Breast epithelium (tissue), 4 donors: ENCODE data around the gene SEC63. TPM values are rescaled to one million over a fixed set of nuclear protein-coding genes. Genes with fewer than 3 reads are reported as not detected.

ENCODE experiments used
- DNase-seq, 2 donors: peaks; one replicate each; pipeline ENCODE4 v3.0.0-alpha.2; 2019; ENCODE audit warnings: low spot score in 2 of 2
- H3K27ac ChIP-seq, 2 donors: fragments of 200-600 bp; sonication (generic) in 1 of 2; one replicate each; pipeline ENCODE4 v1.5.1; 2016 to 2019; ENCODE audit warnings: mild to moderate bottlenecking in 1 of 2
- H3K27me3 ChIP-seq, 2 donors: fragments of 200-600 bp; sonication (generic) in 1 of 2; one replicate each; pipeline versions ENCODE4 v1.5.1 to v1.6.0; 2017 to 2019; ENCODE audit warnings: control low read depth in 1 of 2, mild to moderate bottlenecking in 1 of 2
- H3K36me3 ChIP-seq: fragments of 200-600 bp; one replicate; pipeline ENCODE4 v1.5.1; 2019
- H3K4me1 ChIP-seq, 2 donors: fragments of 200-600 bp; sonication (generic); one replicate each; pipeline ENCODE4 v1.5.1; 2016 to 2019; ENCODE audit warnings: control low read depth in 1 of 2
- H3K4me3 ChIP-seq, 3 donors: fragments of 200-600 bp; sonication (generic); 1 replicate in 2 of 3; 2 replicates in 1 of 3; pipeline ENCODE4 v1.5.1; 2016 to 2019; ENCODE audit warnings: mild to moderate bottlenecking in 3 of 3, moderate library complexity in 2 of 3
- H3K9me3 ChIP-seq, 2 donors: fragments of 200-600 bp; sonication (generic) in 1 of 2; one replicate each; pipeline ENCODE4 v1.5.1; 2016 to 2019; ENCODE audit warnings: control low read depth in 1 of 2
- CTCF ChIP-seq, 3 donors: fragments of 450-650 bp; IDR thresholded peaks; one replicate each; pipeline ENCODE4 v1.5.1; 2016 to 2017; ENCODE audit warnings: antibody characterized with exemption in 3 of 3, mild to moderate bottlenecking in 3 of 3, moderate library complexity in 3 of 3
- POLR2A ChIP-seq: fragments of 450-650 bp; IDR thresholded peaks from one replicate; pipeline ENCODE4 v1.6.1; 2016; ENCODE audit warnings: antibody characterized with exemption, mild to moderate bottlenecking, moderate library complexity
- POLR2AphosphoS5 ChIP-seq, 3 donors: sonication (generic); formaldehyde crosslinking; IDR thresholded peaks; one replicate each; pipeline ENCODE4 v1.6.1; 2017; ENCODE audit warnings: antibody characterized with exemption in 3 of 3
- intact Hi-C: fragments of 100-400 bp; cut with DNase I; formaldehyde crosslinking; loops from one replicate; pipeline ENCODE4 v1.15.1; 2023; ENCODE audit warnings: low total_unique reads
- total RNA-seq, 3 donors: library from RNA; depleted of rRNA; stranded (reverse); fragments of >200 nt; gene quantifications; one replicate each; pipeline ENCODE4 v1.1.0, GENCODE V29; 2016

The SEC63 gene
- total RNA-seq, 3 donors from 2014 or later = 48.8 to 60.0 (median 58.7) TPM

- Histone ChIP-seq H3K27ac (no peak overlapping the region), H3K27me3 (no peaks in the 10 kb centered on the region), H3K9me3 (no peaks in the 10 kb centered on the region), H3K4me1 (no peaks in the 10 kb centered on the region), H3K36me3 (no peaks in the 10 kb centered on the region), H3K4me3 (peak overlapping the region; percentile 1 to 49 (median 30))
- DNase-seq = no peak
- intact Hi-C loops = loop anchor here (5.0 kb wide), 1 partner anchor 1062 kb away; no protein-coding TSS in a partner anchor
- TF ChIP-seq POLR2A (no peak), POLR2AphosphoS5 (IDR thresholded peaks at IDR 0.05) (no peak), CTCF (IDR thresholded peaks at IDR 0.05) (no peak)
Measured at GRCh38 chr6:107820338-107821261, 137.4 kb downstream of the SEC63 start.

GRCh38 chr6:107819964-107820337 lies 138.1 kb downstream of the SEC63 start:
- no peaks in the 10 kb centered on the region for H3K9me3 ChIP-seq
- no peaks in the 10 kb centered on the region for H3K4me1 ChIP-seq
- no peaks in the 10 kb centered on the region for H3K27me3 ChIP-seq
- peak in 1 of 2 donors; percentile 48 for DNase-seq
- H3K4me3 ChIP-seq = peak overlapping the region in 2 of 3 donors; percentile 30 to 49
- TF ChIP-seq POLR2A (no peak), POLR2AphosphoS5 (IDR thresholded peaks at IDR 0.05) (no peak), CTCF (IDR thresholded peaks at IDR 0.05) (no peak)
- intact Hi-C loops = loop anchor here (5.0 kb wide), 1 partner anchor 1062 kb away; no protein-coding TSS in a partner anchor
- no peaks in the 10 kb centered on the region for H3K36me3 ChIP-seq
- no peak overlapping the region for H3K27ac ChIP-seq

DNA sequence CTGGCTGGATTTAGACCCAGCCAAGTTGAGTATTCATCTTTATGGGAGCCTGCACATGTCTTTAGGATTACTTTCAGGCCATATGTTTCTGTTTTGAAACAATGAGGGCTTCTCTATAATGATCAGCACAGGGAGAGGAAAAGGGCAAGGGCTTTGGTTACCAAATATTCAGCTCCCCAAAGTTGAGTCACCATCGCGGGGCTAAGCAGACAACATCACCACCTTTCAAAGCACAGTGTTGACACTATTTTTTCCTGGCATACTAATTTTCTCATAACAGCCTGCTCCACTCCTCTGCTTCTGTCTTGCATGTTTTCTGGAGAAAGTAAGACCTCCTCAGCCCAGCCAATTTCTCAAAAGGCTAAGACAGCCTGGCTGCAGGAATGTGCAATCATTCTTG lies 138.8 kb downstream of the SEC63 start:
- H3K4me1 ChIP-seq = no peaks in the 10 kb centered on the region
- H3K4me3 ChIP-seq = no peak overlapping the region
- H3K36me3 ChIP-seq = no peaks in the 10 kb centered on the region
- no peak for DNase-seq
- TF ChIP-seq POLR2AphosphoS5 (IDR thresholded peaks at IDR 0.05) = no peak
- no peak for TF ChIP-seq CTCF (IDR thresholded peaks at IDR 0.05)
- no peak for TF ChIP-seq POLR2A
- no peaks in the 10 kb centered on the region for H3K9me3 ChIP-seq
- intact Hi-C loops = no loop called here
- no peak overlapping the region for H3K27ac ChIP-seq
- H3K27me3 ChIP-seq = no peaks in the 10 kb centered on the region

GRCh38 chr6:107818272-107818671 lies 139.7 kb downstream of the SEC63 start:
- H3K27me3 ChIP-seq = no peaks in the 10 kb centered on the region
- H3K36me3 ChIP-seq = no peaks in the 10 kb centered on the region
- no peaks in the 10 kb centered on the region for H3K4me1 ChIP-seq
- H3K9me3 ChIP-seq = no peaks in the 10 kb centered on the region
- intact Hi-C loops = no loop called here
- no peak for DNase-seq
- no peak overlapping the region for H3K4me3 ChIP-seq
- TF ChIP-seq POLR2AphosphoS5 (IDR thresholded peaks at IDR 0.05) = no peak
- TF ChIP-seq CTCF (IDR thresholded peaks at IDR 0.05) = no peak
- H3K27ac ChIP-seq = no peak overlapping the region

- intact Hi-C loops = no loop called here
- no peak for DNase-seq
- H3K27me3 ChIP-seq = no peaks in the 10 kb centered on the region
- H3K36me3 ChIP-seq = no peaks in the 10 kb centered on the region
- no peak overlapping the region for H3K27ac ChIP-seq
- H3K4me3 ChIP-seq = no peak overlapping the region
- no peak for TF ChIP-seq POLR2A
- no peak for TF ChIP-seq POLR2AphosphoS5 (IDR thresholded peaks at IDR 0.05)
- no peak for TF ChIP-seq CTCF (IDR thresholded peaks at IDR 0.05)
- no peaks in the 10 kb centered on the region for H3K4me1 ChIP-seq
- H3K9me3 ChIP-seq = no peaks in the 10 kb centered on the region
Measured at GRCh38 chr6:107817784-107818183, 140.2 kb downstream of the SEC63 start.
